Activated gamma-delta T cell treated with anti-CD3 and anti-CD28 coated beads, Interleukin-2, amount 50 U/mL, for 16 hours (primary cell): ENCODE data around the gene KLHL1.

Experiments used
- DNase-seq: peaks from one replicate; pipeline ENCODE4 v3.0.0-alpha.2; 2020; ENCODE audit warnings: low read depth

Gene KLHL1

DNA sequence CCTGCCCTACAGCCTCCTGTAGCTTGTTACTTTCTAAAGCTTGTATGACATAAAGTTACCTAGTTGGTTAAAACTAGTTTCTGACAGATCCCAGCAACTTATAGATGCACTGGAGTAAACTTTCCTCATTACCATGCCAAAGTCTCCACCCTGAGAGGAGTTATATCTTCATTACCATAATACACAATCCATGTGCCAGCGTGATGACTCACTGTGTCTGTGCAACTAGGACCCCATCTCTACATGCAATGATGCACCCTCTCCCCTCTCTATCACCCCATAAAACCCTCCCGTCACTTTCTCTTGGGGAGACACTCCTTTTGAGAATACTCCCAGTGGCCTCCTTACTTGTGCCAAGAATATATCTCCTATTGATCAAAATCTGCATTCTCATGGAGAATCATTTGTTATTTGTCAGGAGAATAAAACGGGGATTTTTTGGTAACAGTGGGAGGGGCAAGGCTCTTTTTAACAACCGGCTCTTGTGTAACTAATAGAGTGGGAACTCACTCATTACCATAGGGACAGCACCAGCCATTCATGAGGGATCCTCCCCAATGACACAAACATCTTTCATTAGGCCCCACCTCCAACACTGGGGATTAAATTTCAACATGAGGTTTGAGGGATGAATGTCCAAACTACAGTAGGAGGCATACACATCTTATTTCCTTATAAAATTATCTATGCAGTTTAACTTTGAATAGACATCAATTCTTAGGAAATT, 235.8 kb downstream of the KLHL1 start:
- DNase-seq, result no peak

DNA sequence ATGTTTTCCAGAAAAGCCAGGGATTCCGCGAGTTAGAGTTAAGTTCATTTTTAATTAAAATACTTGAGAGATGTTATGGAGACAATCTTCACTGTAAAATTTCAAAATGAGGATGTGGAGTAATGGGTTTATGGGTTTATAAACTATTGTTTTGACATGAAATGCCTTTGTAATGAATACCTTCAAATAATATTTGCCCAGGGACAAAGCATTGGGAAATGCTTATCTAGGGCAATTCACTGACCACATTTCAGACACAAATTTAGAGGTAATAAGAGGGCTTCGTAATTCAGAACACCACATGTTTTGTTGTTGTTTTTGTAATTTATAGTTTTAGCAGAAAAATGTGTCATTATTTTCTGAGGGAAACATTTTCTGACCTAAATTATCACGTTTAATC, 241.7 kb downstream of the KLHL1 start:
- DNase-seq, result no peak

- no peak for DNase-seq
Observed at GRCh38 chr13:69857183-69857821, 250.9 kb downstream of the KLHL1 start.

- DNase-seq, result no peak
Observed at GRCh38 chr13:69856331-69856730, 251.9 kb downstream of the KLHL1 start.

- no peak for DNase-seq
Observed at GRCh38 chr13:69828527-69828926, 279.7 kb downstream of the KLHL1 start.

DNA sequence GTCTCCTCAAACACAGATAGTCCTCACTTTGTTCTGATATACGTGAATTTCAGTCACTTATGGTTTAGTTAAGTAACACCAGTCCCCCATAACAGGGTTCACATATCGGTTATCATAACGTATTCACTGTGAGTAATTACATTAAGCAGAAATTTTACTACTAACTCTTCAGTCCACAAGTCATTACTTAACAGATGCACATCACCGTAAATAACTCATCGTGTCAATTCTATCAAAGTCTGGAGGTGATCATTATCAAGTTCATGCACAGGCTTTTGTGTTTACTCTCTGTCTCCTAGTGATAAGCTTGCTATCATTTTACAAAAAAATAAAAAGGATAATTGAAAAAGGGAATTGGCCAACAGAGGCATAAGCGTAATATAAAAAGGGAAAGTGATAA, 288.1 kb downstream of the KLHL1 start:
- no peak for DNase-seq

GRCh38 chr13:69817333-69817869, 290.9 kb downstream of the KLHL1 start:
- DNase-seq, result no peak

DNA sequence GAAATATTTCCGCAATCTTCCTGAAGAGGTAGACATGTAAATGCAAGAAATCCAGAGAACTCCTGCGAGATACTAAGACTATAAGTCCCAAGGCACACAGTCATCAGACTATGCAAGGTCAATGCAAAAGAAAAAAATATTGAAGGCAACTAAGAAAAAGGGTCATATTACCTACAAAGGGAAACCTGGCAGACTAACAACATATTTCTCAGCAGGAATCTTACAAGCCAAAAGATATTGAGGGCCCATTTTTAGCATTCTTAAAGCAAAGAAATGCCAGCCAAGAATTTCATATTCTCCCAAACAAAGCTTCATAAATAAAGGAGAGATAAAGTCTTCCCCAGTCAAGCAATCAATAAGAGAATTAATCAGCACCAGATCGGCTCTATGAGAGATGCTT, 299.1 kb downstream of the KLHL1 start:
- no peak for DNase-seq

GRCh38 chr13:69796256-69796655, 312.0 kb downstream of the KLHL1 start:
- no peak for DNase-seq

- no peak for DNase-seq
Observed at GRCh38 chr13:69793783-69794453, 314.3 kb downstream of the KLHL1 start.

GRCh38 chr13:69776937-69777336, 331.3 kb downstream of the KLHL1 start:
- no peak for DNase-seq

- DNase-seq, result no peak
Observed at GRCh38 chr13:69769608-69770007, 338.6 kb downstream of the KLHL1 start.

GRCh38 chr13:69761581-69761980, 346.7 kb downstream of the KLHL1 start:
- DNase-seq, result no peak

- no peak for DNase-seq
Observed at GRCh38 chr13:69755101-69755500, 353.2 kb downstream of the KLHL1 start.

GRCh38 chr13:69751259-69751658, 357.0 kb downstream of the KLHL1 start:
- DNase-seq, result no peak

DNA sequence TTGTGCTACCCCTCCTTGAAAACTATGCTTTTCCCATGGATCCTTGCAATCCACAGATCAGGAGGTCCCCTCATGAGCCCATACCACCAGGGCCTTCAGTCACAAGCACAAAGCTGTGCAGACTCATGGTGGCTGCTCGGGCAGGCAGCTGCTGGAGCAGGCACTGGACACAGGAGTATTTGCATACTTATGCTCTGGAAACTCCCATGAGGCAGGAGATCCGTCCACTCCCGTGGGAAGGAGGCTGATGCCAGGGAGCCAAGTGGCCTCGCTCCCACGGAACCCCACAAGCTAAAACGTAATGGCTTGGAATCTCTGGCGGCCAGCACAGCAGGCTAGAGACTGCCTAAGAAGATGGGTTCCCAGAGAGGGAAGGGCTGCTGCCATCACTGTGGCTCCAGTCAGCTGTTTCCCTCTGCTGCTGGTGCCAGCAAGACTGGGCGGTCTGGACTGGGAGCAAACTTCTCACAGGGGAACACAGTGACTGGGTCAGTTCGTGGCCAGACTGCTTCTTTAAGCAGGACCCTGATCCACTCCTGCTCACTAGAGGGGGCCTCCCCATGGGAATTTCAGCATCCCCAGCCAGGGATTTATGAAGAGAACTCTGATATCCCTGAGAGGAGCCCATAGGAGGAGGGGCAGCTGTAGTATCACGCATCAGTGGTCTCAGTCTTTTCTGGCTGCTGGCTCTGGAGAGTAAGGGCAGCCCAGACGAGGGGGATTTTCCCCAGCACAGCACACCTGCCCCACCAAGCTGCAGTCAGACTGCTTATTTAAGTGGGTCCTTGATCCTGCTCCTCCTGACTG, 370.9 kb downstream of the KLHL1 start:
- DNase-seq, result no peak

- DNase-seq, result no peak
Observed at GRCh38 chr13:69721631-69722030, 386.6 kb downstream of the KLHL1 start.

- no peak for DNase-seq
Observed at GRCh38 chr13:69720278-69720983, 387.8 kb downstream of the KLHL1 start.

GRCh38 chr13:69706807-69707206, 401.4 kb downstream of the KLHL1 start:
- DNase-seq, result no peak

- DNase-seq, result no peak
Observed at GRCh38 chr13:69704311-69704710, 403.9 kb downstream of the KLHL1 start.

- no peak for DNase-seq
Observed at GRCh38 chr13:69690999-69691398, 417.3 kb downstream of the KLHL1 start.
